HUDEP-2 (cell line): ENCODE results near the gene OSGEP.
"Not testable (repeated sequence)": the region's sequence is repeated elsewhere in the genome, so short reads cannot be mapped to it uniquely, and the experiment has no call there.

Experiments
- DNase-seq, 76 experiments: peaks; one replicate each; lab custom pipeline; 2025; ENCODE audit not compliant: unreplicated experiment in 76 of 76; lab: John Stamatoyannopoulos, UW

OSGEP gene

DNA sequence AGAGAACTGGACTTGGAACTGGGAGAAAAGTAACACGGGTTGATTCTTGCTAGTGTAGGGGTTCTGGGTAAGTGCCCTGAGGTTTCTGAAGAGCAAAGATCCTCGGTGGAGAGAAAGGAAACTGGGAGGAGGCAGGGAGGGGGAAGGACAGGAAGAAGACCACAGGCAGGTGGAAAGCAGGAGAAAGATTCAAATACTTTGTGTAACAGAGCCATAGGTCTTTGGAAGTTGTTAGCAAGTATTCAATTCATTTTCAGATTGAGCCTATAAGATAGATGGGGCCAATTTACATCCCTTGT lies 15.9 kb upstream of the OSGEP start:
- no peak for DNase-seq

- DNase-seq: peak in 49 of 76 experiments; percentile 9 to 71 (median 39)
Measured at GRCh38 chr14:20469890-20470602, 15.4 kb upstream of the OSGEP start.

GRCh38 chr14:20469242-20469889 lies 14.8 kb upstream of the OSGEP start, which contains the start of gene PNP:
PNP (plus strand) TSS chr14:20469406; CDS start chr14:20469525, 119 bp downstream.
- peak in 74 of 76 experiments; percentile 25 to 93 (median 87) for DNase-seq

DNA sequence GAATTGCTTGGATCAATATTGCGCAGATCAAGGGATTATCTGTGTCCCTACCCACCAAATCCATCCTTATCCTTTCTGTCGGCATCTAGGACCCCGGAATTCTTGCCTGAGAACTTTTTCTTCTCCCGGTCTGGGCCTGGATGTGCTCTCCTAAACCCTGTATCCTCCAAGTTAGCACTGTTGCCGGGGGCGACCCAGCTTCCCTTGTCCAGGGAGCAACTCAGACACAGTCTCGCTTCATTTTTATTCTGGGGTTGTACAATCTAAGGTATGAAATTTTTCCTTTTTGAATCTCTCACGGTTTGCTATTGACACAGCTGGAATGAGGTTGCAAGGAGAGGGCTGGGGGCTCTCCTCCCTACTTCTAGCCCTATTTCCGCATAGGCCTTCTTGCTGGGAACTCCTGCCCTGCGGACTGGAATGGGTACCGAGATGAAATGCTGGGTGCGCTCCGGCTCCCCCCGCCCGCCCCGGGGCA lies 14.2 kb upstream of the OSGEP start:
- DNase-seq: no peak

DNA sequence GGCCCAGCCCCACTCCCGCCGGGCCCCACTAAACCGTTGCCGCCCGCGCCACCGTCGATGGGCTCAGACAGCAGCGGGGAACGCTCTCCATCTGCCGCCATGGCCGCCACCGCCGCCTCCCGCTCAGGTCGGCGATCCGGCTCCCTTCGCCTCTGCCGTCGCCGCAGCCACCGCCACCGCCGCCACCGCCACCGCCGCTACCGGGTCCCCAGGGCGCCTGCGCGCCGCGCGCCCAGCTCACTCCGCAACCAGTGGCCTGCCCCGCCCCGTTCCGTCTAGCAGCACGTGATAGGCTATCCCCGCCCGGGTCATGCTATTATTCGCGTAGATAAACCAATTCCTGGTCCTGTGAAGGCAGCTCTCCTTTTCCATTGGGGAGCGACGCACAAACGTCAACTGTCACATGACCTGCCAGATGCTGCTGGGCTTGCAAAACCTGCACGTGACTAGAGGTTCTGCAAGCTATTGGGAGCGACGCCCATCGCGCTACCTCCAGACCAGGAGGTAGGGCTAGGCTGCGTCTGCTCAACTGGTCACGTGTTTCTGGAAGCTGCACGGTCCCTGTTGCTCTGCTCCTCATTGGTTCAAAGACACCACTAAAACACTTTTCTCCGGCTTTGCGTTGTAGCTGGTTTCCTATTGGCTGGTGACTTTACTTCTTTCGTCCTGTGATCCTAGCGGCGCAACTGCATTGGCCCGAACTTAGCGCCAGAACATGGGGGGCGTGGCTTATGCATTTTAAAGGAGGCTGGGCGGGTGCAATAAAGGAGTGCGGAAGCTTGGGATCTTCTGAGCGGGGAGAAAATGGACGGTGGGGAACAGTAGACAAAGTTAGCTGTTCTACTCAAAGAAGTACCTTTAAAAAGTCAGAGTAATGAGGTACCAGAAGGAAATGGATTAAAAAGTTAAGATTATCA lies 6.9 kb upstream of the OSGEP start, which contains the start of gene PIP4P1:
Gene PIP4P1, minus strand, starts transcription at position 210 of the 917 bp plus-strand sequence. Its CDS starts 109 bp downstream, at position 101.
- DNase-seq: peak in 75 of 76 experiments; percentile 68 to 100 (median 99)

- peak in 2 of 76 experiments; percentile 19 to 32 for DNase-seq
Measured at GRCh38 chr14:20460458-20461224, 6.0 kb upstream of the OSGEP start.

DNA sequence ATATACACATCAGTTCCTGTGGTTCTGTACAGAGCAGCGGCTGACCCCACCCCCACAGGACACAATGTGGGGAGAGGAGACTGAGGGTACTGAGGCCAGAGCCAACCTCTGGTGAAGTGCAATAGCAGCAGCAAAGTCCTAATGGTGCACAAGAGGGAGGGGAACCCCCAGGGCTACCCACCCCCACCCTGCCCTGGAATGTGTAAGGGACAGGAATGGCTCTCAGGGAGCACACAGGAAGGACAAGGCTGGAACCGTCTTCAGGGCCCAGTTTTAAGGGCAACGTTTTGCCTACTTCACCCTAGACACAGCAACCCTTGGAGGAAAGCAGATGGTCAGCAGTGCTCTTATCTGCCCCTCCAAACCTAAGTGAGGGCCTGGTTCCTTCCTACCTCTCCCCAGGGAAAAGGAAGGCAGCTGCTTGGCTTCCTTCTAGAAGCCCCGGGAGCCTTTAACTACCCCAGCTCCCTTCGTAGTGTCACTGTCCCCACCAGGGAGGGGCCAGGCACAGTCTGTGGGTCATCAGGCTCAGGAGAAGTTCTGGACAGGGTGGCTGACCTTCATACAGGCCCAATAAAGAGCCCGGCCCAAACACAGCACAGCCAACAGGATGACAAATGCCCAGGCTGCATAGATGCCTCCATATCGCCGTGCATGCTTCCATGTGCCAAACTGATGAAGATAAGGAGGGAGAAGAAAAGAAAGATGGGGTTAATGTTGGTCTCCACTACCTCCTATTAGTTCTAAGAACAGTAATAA lies 3.6 kb upstream of the OSGEP start:
- no peak for DNase-seq

DNA sequence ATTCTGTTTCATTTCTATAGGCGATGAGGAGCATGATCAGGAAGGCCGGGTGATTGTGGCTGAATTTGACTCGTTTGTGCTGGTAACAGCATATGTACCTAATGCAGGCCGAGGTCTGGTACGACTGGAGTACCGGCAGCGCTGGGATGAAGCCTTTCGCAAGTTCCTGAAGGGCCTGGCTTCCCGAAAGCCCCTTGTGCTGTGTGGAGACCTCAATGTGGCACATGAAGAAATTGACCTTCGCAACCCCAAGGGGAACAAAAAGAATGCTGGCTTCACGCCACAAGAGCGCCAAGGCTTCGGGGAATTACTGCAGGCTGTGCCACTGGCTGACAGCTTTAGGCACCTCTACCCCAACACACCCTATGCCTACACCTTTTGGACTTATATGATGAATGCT lies 2.4 kb upstream of the OSGEP start:
- DNase-seq: no peak

DNA sequence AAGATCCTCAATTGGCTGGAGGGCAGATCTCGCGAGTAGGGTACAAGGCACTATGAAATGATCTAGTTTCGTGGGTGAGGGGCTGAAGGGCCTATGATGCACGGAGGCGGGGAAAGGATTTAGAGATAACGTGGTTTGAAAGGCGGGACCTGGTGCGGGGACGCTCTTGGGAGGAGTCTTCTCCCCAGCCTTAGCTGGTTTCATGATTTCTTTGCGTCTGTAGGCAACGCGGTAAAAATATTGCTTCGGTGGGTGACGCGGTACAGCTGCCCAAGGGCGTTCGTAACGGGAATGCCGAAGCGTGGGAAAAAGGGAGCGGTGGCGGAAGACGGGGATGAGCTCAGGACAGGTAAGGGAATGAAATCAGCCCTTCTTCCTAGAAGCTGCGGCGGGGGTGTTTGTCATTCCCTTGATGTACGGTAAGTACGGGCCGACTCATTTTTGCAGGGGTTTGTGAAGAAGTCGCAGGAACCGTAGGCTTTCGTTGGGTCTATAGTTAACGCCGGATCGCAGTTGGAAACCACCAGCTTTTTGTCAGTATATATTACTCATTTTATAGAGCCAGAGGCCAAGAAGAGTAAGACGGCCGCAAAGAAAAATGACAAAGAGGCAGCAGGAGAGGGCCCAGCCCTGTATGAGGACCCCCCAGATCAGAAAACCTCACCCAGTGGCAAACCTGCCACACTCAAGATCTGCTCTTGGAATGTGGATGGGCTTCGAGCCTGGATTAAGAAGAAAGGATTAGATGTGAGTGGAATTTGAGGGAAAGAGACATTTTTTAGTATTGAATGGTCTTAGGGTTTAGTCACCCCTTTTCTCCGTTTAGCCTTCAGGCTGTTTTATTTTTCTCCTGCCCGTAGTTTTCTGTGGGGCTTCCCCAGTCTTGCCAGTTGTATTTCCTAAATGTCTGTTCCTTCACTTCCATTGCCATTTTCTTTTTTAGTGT lies 1.0 kb upstream of the OSGEP start:
- DNase-seq: peak in 67 of 76 experiments; percentile 39 to 95 (median 84)

DNA sequence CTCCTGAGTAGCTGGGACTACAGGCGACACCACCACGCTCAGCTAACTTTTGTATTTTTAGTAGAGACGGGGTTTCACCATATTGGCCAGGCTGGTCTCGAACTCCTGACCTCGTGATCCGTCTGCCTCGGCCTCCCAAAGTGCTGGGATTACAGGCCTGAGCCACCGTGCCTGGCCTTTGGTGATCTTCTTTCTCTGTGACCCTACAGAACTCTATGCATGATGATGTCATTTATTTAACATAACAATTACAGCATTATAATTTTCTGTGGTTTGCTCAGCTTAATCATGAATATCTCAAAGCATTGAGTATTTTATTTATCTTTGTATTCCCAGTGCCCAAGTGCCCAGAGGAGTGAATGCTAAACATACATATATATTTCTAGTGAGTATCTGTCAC lies 1.8 kb downstream of the OSGEP start:
- not testable (repeated sequence) for DNase-seq

GRCh38 chr14:20446889-20447288 lies 7.7 kb downstream of the OSGEP start:
- no peak for DNase-seq

DNA sequence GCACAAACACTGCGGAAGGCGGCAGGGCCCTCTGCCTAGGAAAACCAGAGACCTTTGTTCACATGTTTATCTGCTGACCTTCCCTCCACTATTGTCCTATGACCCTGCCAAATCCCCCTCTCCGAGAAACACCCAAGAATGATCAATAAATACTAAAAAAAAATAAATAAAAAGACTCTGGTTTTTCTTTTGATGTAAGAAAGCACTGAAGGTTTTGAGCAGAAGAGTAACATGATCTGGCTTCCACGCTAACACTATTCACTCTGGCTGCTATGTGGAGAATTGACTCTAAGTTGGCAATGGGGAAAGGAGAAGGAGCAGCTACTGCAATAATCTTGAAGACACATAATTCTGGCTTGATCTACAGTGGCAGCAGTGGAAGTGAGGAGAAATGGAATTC lies 11.0 kb downstream of the OSGEP start:
- DNase-seq: not testable (repeated sequence)

- DNase-seq: no peak
Measured at GRCh38 chr14:20441461-20441860, 13.2 kb downstream of the OSGEP start.

- DNase-seq: no peak
Measured at GRCh38 chr14:20440882-20441281, 13.7 kb downstream of the OSGEP start.

GRCh38 chr14:20440465-20440864 lies 14.1 kb downstream of the OSGEP start:
- DNase-seq: no peak

- DNase-seq: no peak
Measured at GRCh38 chr14:20438664-20439063, 15.9 kb downstream of the OSGEP start.

GRCh38 chr14:20436363-20436755 lies 18.3 kb downstream of the OSGEP start:
- no peak for DNase-seq

DNA sequence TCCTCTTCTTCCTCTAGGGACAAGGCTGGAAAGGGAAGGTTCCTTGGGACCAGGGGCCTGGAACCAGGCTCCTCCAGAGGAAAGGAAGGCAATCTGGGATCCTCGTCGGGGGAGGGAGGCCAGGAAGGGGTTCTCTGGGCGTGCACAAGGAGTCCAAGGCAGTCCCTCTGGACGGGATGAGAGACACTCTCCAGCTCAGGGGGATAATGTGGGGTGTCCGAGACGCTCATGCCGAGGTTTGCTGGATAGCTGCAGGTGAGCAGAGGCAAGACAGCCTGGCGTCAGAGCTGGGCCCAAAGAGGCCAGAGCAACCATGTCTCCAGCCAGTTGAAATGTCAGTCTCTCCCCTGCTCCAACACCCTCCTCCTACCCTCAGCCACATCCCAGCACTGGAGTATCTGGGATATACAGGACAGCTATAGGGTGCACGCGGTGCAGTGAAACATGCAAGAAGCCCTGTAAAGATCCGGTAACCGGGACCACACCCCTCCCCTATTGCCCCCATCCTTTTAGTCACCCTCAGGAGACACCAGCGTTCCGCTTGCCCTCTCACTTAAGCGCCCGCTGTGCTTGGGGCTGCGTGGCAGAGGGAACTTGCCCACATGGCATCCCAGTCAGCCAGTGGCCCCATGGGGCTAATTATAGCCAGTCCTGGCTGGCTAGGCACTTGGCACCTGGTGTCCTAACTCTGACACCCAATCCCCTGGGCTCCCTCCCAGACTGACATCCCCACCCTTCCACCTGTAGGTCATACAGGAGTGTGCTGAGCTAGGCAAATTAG lies 18.8 kb downstream of the OSGEP start, which contains the start of gene KLHL33:
Gene KLHL33, minus strand, starts transcription at position 585 of the 781 bp plus-strand sequence. Its CDS starts 355 bp downstream, at position 230.
- DNase-seq: no peak
